GM12878 (cell line): Measurements from ENCODE around the gene KLHL22. TPM values are rescaled to one million over a fixed set of nuclear protein-coding genes. Genes with fewer than 3 reads are reported as not detected.
A peak's percentile ranks its signal among the peaks of the same experiment; 100 is the strongest.

ENCODE experiments used
- ATAC-seq: fragments of 200-7000 bp; cut with Tn5 transposase; 3 replicates; pipeline ENCODE4 v1.9.1; 2020; ENCODE audit warnings: mild to moderate bottlenecking, moderate library complexity
- BruUV-seq: library from RNA; stranded (reverse); fragments of 400-500 nt; replicated peaks from 2 replicates; lab custom pipeline; 2021; lab: Mats Ljungman, UMichigan
- CTCF ChIA-PET: fragments of 300-600 bp; sonication (Branson Sonifier 250); formaldehyde crosslinking; extraction: SDS; loops from one replicate; lab custom pipeline; 2021; ENCODE audit warnings: inconsistent platforms; lab: Yijun Ruan, JAX
- POLR2A ChIA-PET: fragments of 350-600 bp; formaldehyde crosslinking; extraction: SDS; loops from one replicate; lab custom pipeline; 2021; ENCODE audit warnings: inconsistent platforms; lab: Charles Lee
- RAD21 ChIA-PET: fragments of 300-600 bp; sonication (Branson Sonifier 250); formaldehyde crosslinking; loops from one replicate; lab custom pipeline; 2023; ENCODE audit warnings: antibody characterized with exemption; ENCODE audit not compliant: unreplicated experiment; lab: Charles Lee
- SMC1A ChIA-PET: fragments of 300-600 bp; sonication (Branson Sonifier 250); formaldehyde crosslinking; loops from one replicate; lab custom pipeline; 2023; ENCODE audit not compliant: unreplicated experiment, uncharacterized antibody; lab: Charles Lee
- DNase-seq: peaks from one replicate; pipeline ENCODE4 v3.0.0-alpha.2; 2011; ENCODE audit warnings: low read depth, low spot score
- FAIRE-seq: peaks from 3 replicates; lab custom pipeline; 2011; peaks lifted over from hg19 to GRCh38; lab: Jason Lieb, UNC
- H2AFZ ChIP-seq: 2 replicates; pipeline ENCODE4 v1.6.0; 2011; ENCODE audit warnings: low read depth, low read length, control low read depth; ENCODE audit not compliant: control insufficient read depth
- H3K27ac ChIP-seq: 2 replicates; pipeline ENCODE4 v1.5.1; 2011; ENCODE audit warnings: control low read depth; ENCODE audit not compliant: control insufficient read depth, insufficient read depth
- H3K27me3 ChIP-seq, 2 experiments: replicated peaks in 1 of 2; 2 replicates each; pipeline versions ENCODE4 v1.6.0 to v1.6.1; 2011; ENCODE audit warnings: low read length in 1 of 2; ENCODE audit not compliant: control insufficient read depth in 2 of 2, insufficient read depth in 2 of 2
- H3K36me3 ChIP-seq, 2 experiments: 2 replicates each; pipeline ENCODE4 v1.5.1; 2011; ENCODE audit warnings: low read length in 1 of 2; ENCODE audit not compliant: control insufficient read depth in 2 of 2, insufficient read depth in 2 of 2
- H3K4me1 ChIP-seq: 2 replicates; pipeline ENCODE4 v1.6.1; 2011; ENCODE audit warnings: mild to moderate bottlenecking, low read length, moderate library complexity, mixed read lengths; ENCODE audit not compliant: control insufficient read depth, insufficient read depth
- H3K4me2 ChIP-seq: 2 replicates; pipeline ENCODE4 v1.6.0; 2011; ENCODE audit warnings: control low read depth; ENCODE audit not compliant: control insufficient read depth, insufficient read depth
- H3K4me3 ChIP-seq: fragments of 200-600 bp; sonication (generic); 2 replicates; pipeline ENCODE4 v1.5.1; 2016
- H3K79me2 ChIP-seq: 2 replicates; pipeline ENCODE4 v1.6.0; 2011; ENCODE audit warnings: low read length; ENCODE audit not compliant: control insufficient read depth, insufficient read depth
- H3K9ac ChIP-seq: 2 replicates; pipeline ENCODE4 v1.8.0; 2011; ENCODE audit warnings: low read length, control low read depth, mixed read lengths; ENCODE audit not compliant: control insufficient read depth, insufficient read depth
- H3K9me3 ChIP-seq: replicated peaks from 3 replicates; pipeline ENCODE4 v1.5.1; 2011; ENCODE audit warnings: mild to moderate bottlenecking, low read length; ENCODE audit not compliant: control insufficient read depth, insufficient read depth
- H4K20me1 ChIP-seq: 2 replicates; pipeline ENCODE4 v1.6.0; 2011; ENCODE audit not compliant: control insufficient read depth, insufficient read depth
- ATF3 ChIP-seq: IDR thresholded peaks from 2 replicates; pipeline ENCODE4 v1.6.1; 2011; ENCODE audit warnings: low read depth, mild to moderate bottlenecking, low read length, moderate library complexity, borderline replicate concordance; ENCODE audit errors: extremely low read depth
- PAX8 ChIP-seq: fragments of 450-650 bp; IDR thresholded peaks from 2 replicates; pipeline ENCODE4 v1.6.1; 2017; ENCODE audit warnings: mild to moderate bottlenecking, moderate library complexity
- WRNIP1 ChIP-seq: IDR thresholded peaks from 2 replicates; pipeline ENCODE4 v1.6.1; 2011; ENCODE audit warnings: low read depth, low read length, improper control_type of control experiment, borderline replicate concordance
- YY1 ChIP-seq: IDR thresholded peaks from 2 replicates; pipeline ENCODE4 v1.6.1; 2011; ENCODE audit warnings: low read depth, mild to moderate bottlenecking, low read length
- ZBTB33 ChIP-seq: fragments of 450-650 bp; IDR thresholded peaks from 2 replicates; pipeline ENCODE4 v1.6.1; 2017; ENCODE audit warnings: mild to moderate bottlenecking
- whole genome bisulfite sequencing: methylation state at CpG from one replicate; pipeline ENCODE4 v1.1.6; 2016; ENCODE audit warnings: low lambda C conversion rate; ENCODE audit not compliant: insufficient replicate concordance, insufficient coverage; ENCODE audit errors: missing lambda C conversion rate; 5-methylcytosine and 5-hydroxymethylcytosine counted together
- in situ Hi-C: fragments of 300-500 bp; cut with MboI; formaldehyde crosslinking; loops from 9 replicates; pipeline ENCODE4 v1.14.3; 2018; ENCODE audit warnings: mixed read lengths
- intact Hi-C: fragments of 100-400 bp; cut with micrococcal nuclease; formaldehyde crosslinking; loops from one replicate; pipeline ENCODE4 v1.14.2; 2022; ENCODE audit not compliant: unreplicated experiment
- polyA plus RNA-seq, 11 experiments: library from polyadenylated mRNA; depleted of rRNA in 4 of 11; unstranded in 6 of 11; stranded (reverse) in 5 of 11; fragments of >200 nt; fragmentation: Nextera tagmentation in 4 of 11; fragmentation: Illumina TruSeq in 1 of 11; extraction: Ambion mirVana in 4 of 11; extraction: Trizol in 1 of 11; gene quantifications; 1 replicate in 1 of 11; 2 replicates in 10 of 11; pipeline versions ENCODE4 v1.2.1 to v1.2.3, GENCODE V29; 2011 to 2016; ENCODE audit warnings: inconsistent platforms in 2 of 11, missing spikeins in 2 of 11, low read depth in 1 of 11
- total RNA-seq, 4 experiments: library from RNA; depleted of rRNA in 3 of 4; stranded (reverse); fragments of >200 nt in 3 of 4; fragmentation: Illumina TruSeq in 1 of 4; extraction: Trizol in 1 of 4; gene quantifications; 2 replicates each; pipeline versions ENCODE4 v1.2.1 to v1.2.3, GENCODE V29; 2013 to 2021

Gene KLHL22
- total and polyA plus RNA-seq, 10 of the 15 experiments (the other 5 are each of a cell fraction or from before 2014, with no cell fraction given): 0.06 to 22.1 (median 14.2) TPM

GRCh38 chr22:20424932-20425565 lies 70.5 kb downstream of the KLHL22 start:
- in situ Hi-C loops (loop anchor here (5.0 kb wide), 2 partner anchors 32 to 67 kb away; no protein-coding TSS in a partner anchor), intact Hi-C loops (no loop called here)
- Histone ChIP-seq H3K9ac (no peak overlapping the region), H3K27ac (no peak overlapping the region), H2AFZ (no peak overlapping the region), H3K4me3 (no peak overlapping the region), H3K4me2 (no peak overlapping the region), H3K9me3 (no peaks in the 10 kb centered on the region; the same call in 2 of the 3 replicates), H3K4me1 (peaks cover 8% of the 10 kb centered on the region), H3K36me3 (no peaks in the 10 kb centered on the region), H4K20me1 (no peaks in the 10 kb centered on the region), H3K27me3 (peaks cover 0 to 14% of the 10 kb centered on the region in 2 experiments; a peak in 3 of 4 replicates), H3K79me2 (no peaks in the 10 kb centered on the region)
- SMC1A ChIA-PET: no interaction called here
- DNase-seq (no peak), FAIRE-seq (no peak), ATAC-seq (no peak)
- no TSS peak for BruUV-seq
- POLR2A ChIA-PET: no interaction called here
- RAD21 ChIA-PET: no interaction called here
- CTCF ChIA-PET: no interaction called here
- WGBS: 36% methylated on average over 54 of the region's 59 CpGs
- TF ChIP-seq PAX8 (no peak), ATF3 (no peak), ZBTB33 (peak; percentile 34; the same call in 1 of the 2 replicates), WRNIP1 (no peak), YY1 (no peak)
